ENCODE data around the gene PARVA. TPM values are rescaled to one million over a fixed set of nuclear protein-coding genes. Genes with fewer than 3 reads are reported as not detected.

Gene PARVA
- total RNA-seq, 1 experiment from 2014 or later, result 31.5 TPM

DNA sequence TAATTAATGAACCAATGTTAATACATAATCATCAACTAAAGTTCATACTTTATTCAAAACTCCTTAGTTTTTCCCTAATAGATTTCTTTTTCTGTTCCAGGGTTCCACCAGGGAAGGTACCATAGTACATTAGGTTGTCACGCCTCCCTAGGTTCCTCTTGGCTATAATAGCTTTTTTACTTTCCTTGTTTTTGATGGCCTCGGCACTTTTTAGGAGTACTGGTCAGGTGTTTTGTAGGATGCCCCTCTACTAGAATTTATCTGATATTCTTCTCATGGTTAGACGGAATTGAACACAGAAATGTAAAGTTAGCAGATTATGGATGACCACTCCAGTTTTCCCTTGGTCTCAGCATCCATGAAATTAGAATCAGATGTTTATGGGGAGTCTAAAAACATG lies 34.0 kb downstream of the PARVA start:
- ChIA-PET CTCF (no interaction called here), POLR2A (ENCODE audit: unreplicated experiment) (interaction anchor here (0.7 kb wide), 1 partner anchor 12 kb away, joined by 4 read pairs; no protein-coding TSS in a partner anchor)
- no peak for DNase-seq
- Histone ChIP-seq H2AFZ (no peak overlapping the region), H4K20me1 (ENCODE audit: insufficient read depth) (no peaks in the 10 kb centered on the region), H3K9me3 (ENCODE audit: insufficient read depth, low read depth) (no peaks in the 10 kb centered on the region; the same call in 1 of the 2 replicates), H3K79me2 (ENCODE audit: low read depth) (no peaks in the 10 kb centered on the region), H3K4me2 (peak overlapping the region; percentile 48), H3K9me2 (ENCODE audit: insufficient read depth) (no peaks in the 10 kb centered on the region), H3F3A (ENCODE audit: insufficient read depth, low read depth) (peaks cover 8% of the 10 kb centered on the region; the same call in 1 of the 2 replicates), H3K27me3 (ENCODE audit: insufficient read depth, low read depth) (no peaks in the 10 kb centered on the region), H3K4me3 (no peak overlapping the region), H3K4me1 (replicated peaks; ENCODE audit: insufficient read depth) (peaks cover 35% of the 10 kb centered on the region), H3K27ac (peak overlapping the region; percentile 93), H3K36me3 (ENCODE audit: low read depth) (no peaks in the 10 kb centered on the region)
- intact Hi-C loops (cut with micrococcal nuclease; ENCODE audit: unreplicated experiment), result loop anchor here (5.0 to 10.0 kb wide), 2 partner anchors 261 to 483 kb away; partner anchors contain the start of gene TEAD1
- BruUV-seq (replicated peaks), result no TSS peak
- TF ChIP-seq, protein P1, sequence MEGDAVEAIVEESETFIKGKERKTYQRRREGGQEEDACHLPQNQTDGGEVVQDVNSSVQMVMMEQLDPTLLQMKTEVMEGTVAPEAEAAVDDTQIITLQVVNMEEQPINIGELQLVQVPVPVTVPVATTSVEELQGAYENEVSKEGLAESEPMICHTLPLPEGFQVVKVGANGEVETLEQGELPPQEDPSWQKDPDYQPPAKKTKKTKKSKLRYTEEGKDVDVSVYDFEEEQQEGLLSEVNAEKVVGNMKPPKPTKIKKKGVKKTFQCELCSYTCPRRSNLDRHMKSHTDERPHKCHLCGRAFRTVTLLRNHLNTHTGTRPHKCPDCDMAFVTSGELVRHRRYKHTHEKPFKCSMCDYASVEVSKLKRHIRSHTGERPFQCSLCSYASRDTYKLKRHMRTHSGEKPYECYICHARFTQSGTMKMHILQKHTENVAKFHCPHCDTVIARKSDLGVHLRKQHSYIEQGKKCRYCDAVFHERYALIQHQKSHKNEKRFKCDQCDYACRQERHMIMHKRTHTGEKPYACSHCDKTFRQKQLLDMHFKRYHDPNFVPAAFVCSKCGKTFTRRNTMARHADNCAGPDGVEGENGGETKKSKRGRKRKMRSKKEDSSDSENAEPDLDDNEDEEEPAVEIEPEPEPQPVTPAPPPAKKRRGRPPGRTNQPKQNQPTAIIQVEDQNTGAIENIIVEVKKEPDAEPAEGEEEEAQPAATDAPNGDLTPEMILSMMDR (conservative IDR thresholded peaks at IDR 0.05), result no peak
- no peak for TF ChIP-seq EZH2 (IDR thresholded peaks at IDR 0.05; ENCODE audit: low read depth)

DNA sequence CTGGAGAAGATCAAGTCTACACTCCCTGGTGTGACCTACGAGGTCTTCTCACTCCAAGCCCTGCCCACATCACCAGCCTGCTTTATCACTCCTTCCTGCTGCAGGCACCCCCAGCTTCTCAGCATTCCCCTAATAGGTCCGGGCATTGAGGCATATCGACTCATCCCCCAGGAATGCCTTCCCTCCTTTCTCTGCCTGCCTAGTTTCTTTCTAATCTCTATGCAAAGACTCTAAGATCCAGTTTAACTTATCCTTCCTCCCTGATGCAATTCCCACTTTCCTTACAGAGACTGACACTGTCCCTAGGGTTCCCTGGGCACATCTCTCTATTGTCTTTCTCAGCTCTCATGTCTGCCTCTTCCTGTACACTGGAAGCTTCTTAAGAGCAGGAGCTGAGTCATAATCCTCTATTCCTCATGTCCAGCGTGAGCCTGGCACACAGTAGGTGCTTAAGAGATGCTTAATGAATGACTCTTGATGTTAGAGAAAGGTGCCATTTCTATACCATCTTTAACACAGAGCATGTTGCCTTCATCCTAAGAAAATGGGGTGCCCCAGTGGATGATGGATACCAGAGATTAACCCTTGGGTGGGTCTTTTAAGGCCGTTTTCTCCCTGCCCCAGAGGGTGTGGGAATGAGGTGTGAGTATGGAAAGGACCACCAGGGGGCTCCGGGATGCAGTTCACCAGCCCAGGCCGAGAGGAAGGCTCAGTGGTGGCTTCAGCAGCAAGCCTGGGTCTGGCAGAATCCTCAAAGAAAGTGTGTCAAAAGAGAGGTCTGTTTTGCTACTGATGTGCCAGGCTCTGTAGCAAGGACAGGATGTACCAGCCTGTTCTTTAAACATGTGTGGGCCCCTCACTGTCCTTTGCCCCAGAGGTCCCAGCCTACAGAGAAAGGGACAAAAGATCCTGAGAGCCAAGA lies 34.7 kb downstream of the PARVA start:
- H3K9me2 ChIP-seq (ENCODE audit: insufficient read depth), result no peaks in the 10 kb centered on the region
- ChIA-PET POLR2A (ENCODE audit: unreplicated experiment) (interaction anchor here (0.7 kb wide), 1 partner anchor 13 kb away, joined by 4 read pairs; no protein-coding TSS in a partner anchor), CTCF (no interaction called here)
- H4K20me1 ChIP-seq (ENCODE audit: insufficient read depth), result no peaks in the 10 kb centered on the region
- H3K4me1 ChIP-seq (replicated peaks; ENCODE audit: insufficient read depth), result peaks cover 35% of the 10 kb centered on the region
- peak overlapping the region; percentile 48 for H3K4me2 ChIP-seq
- intact Hi-C loops (cut with micrococcal nuclease; ENCODE audit: unreplicated experiment), result loop anchor here (5.0 to 10.0 kb wide), 2 partner anchors 260 to 483 kb away; partner anchors contain the start of gene TEAD1
- TF ChIP-seq, protein P1 (conservative IDR thresholded peaks at IDR 0.05), result peak; percentile 72
- no peak for TF ChIP-seq EZH2 (IDR thresholded peaks at IDR 0.05; ENCODE audit: low read depth)
- H3K79me2 ChIP-seq (ENCODE audit: low read depth), result no peaks in the 10 kb centered on the region
- peak overlapping the region; percentile 93 for H3K27ac ChIP-seq
- no peak overlapping the region for H3K4me3 ChIP-seq
- H3K9me3 ChIP-seq (ENCODE audit: insufficient read depth, low read depth), result no peaks in the 10 kb centered on the region; the same call in 1 of the 2 replicates
- DNase-seq, result peak; percentile 62 to 78
- H2AFZ ChIP-seq, result peak overlapping the region; percentile 57; the same call in 1 of the 2 replicates
- TSS peak; percentile 89 for BruUV-seq (replicated peaks)
- peaks cover 8% of the 10 kb centered on the region; the same call in 1 of the 2 replicates for H3F3A ChIP-seq (ENCODE audit: insufficient read depth, low read depth)
- H3K27me3 ChIP-seq (ENCODE audit: insufficient read depth, low read depth), result no peaks in the 10 kb centered on the region
- no peaks in the 10 kb centered on the region for H3K36me3 ChIP-seq (ENCODE audit: low read depth)

DNA sequence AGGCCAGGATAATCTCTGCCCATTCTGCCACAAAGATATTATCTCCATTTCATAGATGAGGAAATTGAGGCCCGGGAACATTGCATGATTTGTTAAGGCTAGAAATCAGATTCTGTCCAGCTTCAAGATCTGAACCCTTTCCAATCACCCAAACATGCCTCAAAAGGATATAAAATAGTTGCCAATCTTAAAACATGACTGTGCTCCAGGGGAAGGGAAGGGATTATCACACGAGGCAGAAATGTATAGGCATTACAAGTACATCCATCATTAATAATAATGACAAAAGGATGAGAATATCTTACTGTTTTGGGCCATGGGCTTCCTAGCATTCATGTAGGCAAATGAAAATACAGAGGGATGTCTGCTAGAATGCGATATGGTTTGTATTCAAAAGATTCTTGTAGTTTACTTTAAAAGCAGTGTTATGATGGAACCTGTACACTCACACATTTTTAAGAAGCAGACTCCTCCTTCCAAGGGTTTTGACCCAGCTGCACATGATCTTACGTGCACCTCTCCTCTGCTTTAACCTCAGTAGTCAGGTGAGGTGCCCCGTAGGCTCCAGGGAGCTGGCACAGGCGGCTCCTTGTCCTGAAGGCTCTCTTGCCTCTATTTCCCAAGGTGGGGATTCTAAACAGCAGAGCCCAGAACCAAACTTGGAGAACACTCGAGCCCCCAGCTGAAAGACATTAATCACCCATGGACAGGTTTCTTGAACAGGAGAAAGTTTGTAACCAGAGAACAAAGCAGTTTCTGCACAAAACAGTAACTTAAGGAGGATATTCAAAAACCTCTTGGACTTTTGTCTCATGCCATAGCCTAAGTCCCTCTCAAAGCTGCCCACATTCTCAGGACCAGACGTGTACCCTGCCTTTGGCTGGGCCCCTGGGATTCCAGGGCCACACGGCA lies 36.0 kb downstream of the PARVA start:
- Histone ChIP-seq H3K79me2 (ENCODE audit: low read depth) (no peaks in the 10 kb centered on the region), H3K9me3 (ENCODE audit: insufficient read depth, low read depth) (no peaks in the 10 kb centered on the region; the same call in 1 of the 2 replicates), H4K20me1 (ENCODE audit: insufficient read depth) (no peaks in the 10 kb centered on the region), H3K4me2 (no peak overlapping the region), H3K4me1 (replicated peaks; ENCODE audit: insufficient read depth) (peaks cover 35% of the 10 kb centered on the region), H3K27ac (no peak overlapping the region), H3K36me3 (ENCODE audit: low read depth) (no peaks in the 10 kb centered on the region), H3K4me3 (no peak overlapping the region), H3K27me3 (ENCODE audit: insufficient read depth, low read depth) (no peaks in the 10 kb centered on the region), H2AFZ (no peak overlapping the region), H3K9me2 (ENCODE audit: insufficient read depth) (no peaks in the 10 kb centered on the region), H3F3A (ENCODE audit: insufficient read depth, low read depth) (peaks cover 8% of the 10 kb centered on the region; the same call in 1 of the 2 replicates)
- no TSS peak for BruUV-seq (replicated peaks)
- intact Hi-C loops (cut with micrococcal nuclease; ENCODE audit: unreplicated experiment), result loop anchor here (5.0 to 10.0 kb wide), 2 partner anchors 259 to 481 kb away; partner anchors contain the start of gene TEAD1
- DNase-seq, result no peak
- CTCF ChIA-PET, result no interaction called here
- TF ChIP-seq EZH2 (IDR thresholded peaks at IDR 0.05; ENCODE audit: low read depth), result no peak
- TF ChIP-seq, protein P1 (conservative IDR thresholded peaks at IDR 0.05), result no peak
- POLR2A ChIA-PET (ENCODE audit: unreplicated experiment), result no interaction called here
